Mesodermal cell (in vitro differentiated cells): ENCODE results near the gene MIPOL1.
"Not testable (repeated sequence)": the region's sequence is repeated elsewhere in the genome, so short reads cannot be mapped to it uniquely, and the experiment has no call there.

Source experiments
- H3K27ac ChIP-seq: 2 replicates; pipeline ENCODE4 v1.7.0; 2013; ENCODE audit warnings: mild to moderate bottlenecking, low read depth, low read length, moderate library complexity; ENCODE audit not compliant: severe bottlenecking
- H3K36me3 ChIP-seq: 2 replicates; pipeline ENCODE4 v1.7.1; 2013; ENCODE audit warnings: mild to moderate bottlenecking, low read length, moderate library complexity; ENCODE audit not compliant: control insufficient read depth, insufficient read depth
- H3K4me1 ChIP-seq: one replicate; pipeline ENCODE4 v1.7.1; 2013; ENCODE audit warnings: mild to moderate bottlenecking, low read length; ENCODE audit not compliant: insufficient read depth, control insufficient read depth, poor library complexity, severe bottlenecking
- H3K4me3 ChIP-seq: 2 replicates; pipeline ENCODE4 v1.7.0; 2013; ENCODE audit warnings: low read length, control low read depth, mild to moderate bottlenecking; ENCODE audit not compliant: insufficient read depth, poor library complexity, severe bottlenecking; ENCODE audit errors: extremely low read depth
- H3K9me3 ChIP-seq: 2 replicates; pipeline ENCODE4 v1.7.1; 2013; ENCODE audit warnings: mild to moderate bottlenecking, low read length, moderate library complexity; ENCODE audit not compliant: control insufficient read depth
- WGBS, 2 experiments: methylation state at CpG; one replicate each; pipeline ENCODE4 v1.1.5; 2013; ENCODE audit warnings: missing lambda C conversion rate in 2 of 2; ENCODE audit not compliant: insufficient coverage in 2 of 2; 5-methylcytosine and 5-hydroxymethylcytosine counted together

The MIPOL1 gene

GRCh38 chr14:37539992-37540391 is 342.3 kb downstream of the MIPOL1 start:
- no peak overlapping the region for H3K4me3 ChIP-seq
- H3K4me1 ChIP-seq = no peaks in the 10 kb centered on the region
- H3K27ac ChIP-seq = no peak overlapping the region
- no peaks in the 10 kb centered on the region for H3K9me3 ChIP-seq
- no CpG with 5 or more reads among the region's 1 CpG for WGBS, 2 experiments
- no peaks in the 10 kb centered on the region for H3K36me3 ChIP-seq

GRCh38 chr14:37544407-37544806 is 346.7 kb downstream of the MIPOL1 start:
- H3K36me3 ChIP-seq = no peaks in the 10 kb centered on the region
- no peaks in the 10 kb centered on the region for H3K9me3 ChIP-seq
- WGBS, 2 experiments = 88% methylated on average over 1 of the region's 2 CpGs; no CpG with 5 or more reads in 1 of the 2 experiments
- H3K4me1 ChIP-seq = peaks cover 8% of the 10 kb centered on the region
- no peak overlapping the region for H3K4me3 ChIP-seq
- H3K27ac ChIP-seq = no peak overlapping the region

GRCh38 chr14:37545174-37545573 is 347.4 kb downstream of the MIPOL1 start:
- Histone ChIP-seq H3K9me3 (no peaks in the 10 kb centered on the region), H3K36me3 (no peaks in the 10 kb centered on the region), H3K4me3 (no peak overlapping the region), H3K4me1 (peaks cover 8% of the 10 kb centered on the region), H3K27ac (no peak overlapping the region)

GRCh38 chr14:37546621-37547447 is 349.1 kb downstream of the MIPOL1 start:
- peak overlapping the region; percentile 30 for H3K27ac ChIP-seq

GRCh38 chr14:37550511-37550910 is 352.8 kb downstream of the MIPOL1 start:
- Histone ChIP-seq H3K9me3 (no peaks in the 10 kb centered on the region), H3K4me1 (peaks cover 8% of the 10 kb centered on the region), H3K27ac (no peak overlapping the region), H3K4me3 (no peak overlapping the region), H3K36me3 (no peaks in the 10 kb centered on the region)
- 100% methylated on average over 1 of the region's 5 CpGs for WGBS, 2 experiments

More at GRCh38 chr14:37546621-37547447, 349.1 kb downstream of the MIPOL1 start:
- WGBS, 2 experiments = 71 to 91% methylated on average over 2 to 4 of the region's 6 CpGs
- no peaks in the 10 kb centered on the region for H3K9me3 ChIP-seq
- H3K4me3 ChIP-seq = no peak overlapping the region
- peaks cover 8% of the 10 kb centered on the region for H3K4me1 ChIP-seq
- no peaks in the 10 kb centered on the region for H3K36me3 ChIP-seq

- Histone ChIP-seq H3K36me3 (no peaks in the 10 kb centered on the region), H3K27ac (no peak overlapping the region), H3K4me1 (peaks cover 8% of the 10 kb centered on the region), H3K9me3 (no peaks in the 10 kb centered on the region), H3K4me3 (no peak overlapping the region)
- whole genome bisulfite sequencing, 2 experiments = no CpG with 5 or more reads among the region's 1 CpG
Observed at GRCh38 chr14:37551119-37551518, 353.4 kb downstream of the MIPOL1 start.

- 89 to 100% methylated on average over 1 of the region's 1 CpG for WGBS, 2 experiments
Observed at GRCh38 chr14:37553935-37554550, 356.3 kb downstream of the MIPOL1 start.

GRCh38 chr14:37555596-37555995 is 357.9 kb downstream of the MIPOL1 start:
- H3K4me3 ChIP-seq, H3K4me1 ChIP-seq, H3K27ac ChIP-seq, H3K36me3 ChIP-seq, H3K9me3 ChIP-seq: not testable (repeated sequence)
- 68 to 100% methylated on average over 2 to 13 of the region's 33 CpGs for WGBS, 2 experiments

More at GRCh38 chr14:37553935-37554550, 356.3 kb downstream of the MIPOL1 start:
- no peak overlapping the region for H3K4me3 ChIP-seq
- H3K4me1 ChIP-seq = no peaks in the 10 kb centered on the region
- H3K27ac ChIP-seq = no peak overlapping the region
- H3K9me3 ChIP-seq = no peaks in the 10 kb centered on the region
- no peaks in the 10 kb centered on the region for H3K36me3 ChIP-seq

GRCh38 chr14:37558740-37559139 is 361.0 kb downstream of the MIPOL1 start:
- 88 to 100% methylated on average over 2 of the region's 4 CpGs for WGBS, 2 experiments
- Histone ChIP-seq H3K27ac (no peak overlapping the region), H3K4me1 (no peaks in the 10 kb centered on the region), H3K4me3 (no peak overlapping the region), H3K9me3 (no peaks in the 10 kb centered on the region), H3K36me3 (no peaks in the 10 kb centered on the region)

- Histone ChIP-seq H3K4me3 (no peak overlapping the region), H3K36me3 (no peaks in the 10 kb centered on the region), H3K4me1 (no peaks in the 10 kb centered on the region), H3K27ac (no peak overlapping the region), H3K9me3 (no peaks in the 10 kb centered on the region)
- 60 to 80% methylated on average over 3 to 4 of the region's 6 CpGs for WGBS, 2 experiments
Observed at GRCh38 chr14:37559386-37559785, 361.6 kb downstream of the MIPOL1 start.

GRCh38 chr14:37563189-37563588 is 365.5 kb downstream of the MIPOL1 start:
- no peak overlapping the region for H3K27ac ChIP-seq
- no peaks in the 10 kb centered on the region for H3K9me3 ChIP-seq
- H3K4me1 ChIP-seq = no peaks in the 10 kb centered on the region
- H3K36me3 ChIP-seq = no peaks in the 10 kb centered on the region
- WGBS, 2 experiments = 60 to 73% methylated on average over 1 to 2 of the region's 2 CpGs
- no peak overlapping the region for H3K4me3 ChIP-seq
